Fibroblast of the conjunctiva (primary cell): Measurements from ENCODE around the gene USP10.

ENCODE experiments used
- DNase-seq: peaks from one replicate; pipeline ENCODE4 v3.0.0-alpha.2; 2010; ENCODE audit warnings: low read depth

USP10 gene

GRCh38 chr16:84823484-84823883 lies 123.7 kb downstream of the USP10 start:
- no peak for DNase-seq

- no peak for DNase-seq
Measured at GRCh38 chr16:84823926-84824325, 124.1 kb downstream of the USP10 start.

- no peak for DNase-seq
Measured at GRCh38 chr16:84825896-84826557, 126.2 kb downstream of the USP10 start.

GRCh38 chr16:84826558-84826941 lies 126.8 kb downstream of the USP10 start:
- no peak for DNase-seq

- no peak for DNase-seq
Measured at GRCh38 chr16:84827131-84827574, 127.4 kb downstream of the USP10 start.

GRCh38 chr16:84827897-84828296 lies 128.1 kb downstream of the USP10 start:
- no peak for DNase-seq

GRCh38 chr16:84828322-84828721 lies 128.5 kb downstream of the USP10 start:
- DNase-seq = no peak
